Right renal pelvis (tissue), 4 donors: ENCODE results near the gene RHOBTB1. TPM values are rescaled to one million over a fixed set of nuclear protein-coding genes. Genes with fewer than 3 reads are reported as not detected.
A peak's percentile ranks its signal among the peaks of the same experiment; 100 is the strongest.
"Not testable (repeated sequence)": the region's sequence is repeated elsewhere in the genome, so short reads cannot be mapped to it uniquely, and the experiment has no call there.

Experiments
- DNase-seq, 4 donors: peaks; one replicate each; pipeline ENCODE4 v3.0.0-alpha.2; 2013; ENCODE audit warnings: low read depth in 4 of 4, low spot score in 3 of 4, missing footprints in 1 of 4
- polyA plus RNA-seq, 4 donors: library from polyadenylated mRNA; unstranded; fragments of 120-200 nt; gene quantifications; one replicate each; pipeline ENCODE4 v1.2.1, GENCODE V29; 2013; ENCODE audit not compliant: insufficient read length in 4 of 4

Gene RHOBTB1
- polyA plus RNA-seq, 4 donors: 69.5 to 88.3 (median 79.2) TPM

- no peak for DNase-seq
These were observed 73.2 kb downstream of the RHOBTB1 start for GRCh38 chr10:60870803-60871202.

- no peak for DNase-seq
These were observed 73.6 kb downstream of the RHOBTB1 start for GRCh38 chr10:60870416-60870728.

GRCh38 chr10:60869652-60870415 is 74.2 kb downstream of the RHOBTB1 start:
- DNase-seq: no peak

GRCh38 chr10:60868946-60869345 is 75.0 kb downstream of the RHOBTB1 start:
- DNase-seq: no peak

DNA sequence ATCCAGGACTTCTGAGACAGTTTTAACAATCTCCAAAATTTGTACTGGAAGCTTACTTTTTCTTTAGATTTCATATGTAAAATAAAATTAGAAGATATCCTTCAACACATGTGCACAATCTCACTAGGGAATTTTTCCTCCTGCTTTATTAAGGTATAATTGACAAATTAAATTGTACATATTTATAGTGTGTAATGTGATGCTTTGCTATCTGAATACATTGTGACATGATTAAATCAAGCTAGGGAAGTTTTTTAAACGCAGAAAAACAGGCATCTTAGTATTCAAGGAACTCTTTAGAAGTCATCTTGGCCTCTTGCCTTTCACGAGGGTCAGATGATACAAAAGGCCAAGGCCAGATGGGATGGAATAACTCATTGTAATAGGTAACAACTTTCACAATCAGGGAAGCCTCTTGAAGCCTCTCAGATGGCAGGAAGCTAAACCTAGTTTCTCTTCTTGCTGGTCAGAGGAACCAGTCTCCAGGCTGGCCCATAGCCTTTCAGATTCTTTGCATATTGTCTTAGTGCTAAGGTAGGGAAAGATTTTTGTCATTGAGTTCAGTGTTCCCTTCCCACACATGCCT is 78.7 kb downstream of the RHOBTB1 start:
- DNase-seq: no peak

DNA sequence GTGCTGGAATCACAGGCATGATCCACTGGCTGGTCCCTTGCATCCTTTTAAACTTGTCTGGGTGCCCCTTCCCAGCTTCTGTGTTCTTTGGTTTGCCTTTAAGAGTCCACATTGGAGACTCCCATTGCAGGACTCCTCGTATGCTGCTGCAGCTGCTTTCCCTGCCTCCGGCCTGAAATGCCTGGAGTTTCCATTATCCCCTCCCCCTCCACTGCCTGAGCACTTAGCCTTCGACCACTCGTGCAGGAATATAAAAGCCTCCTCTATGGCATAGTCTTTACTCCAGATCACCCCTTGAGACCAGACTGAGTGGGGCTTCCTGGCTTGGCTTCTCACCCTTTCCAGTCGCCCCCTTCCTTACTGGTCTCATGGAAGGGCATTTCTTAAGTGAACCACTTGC is 80.2 kb downstream of the RHOBTB1 start:
- no peak for DNase-seq

DNA sequence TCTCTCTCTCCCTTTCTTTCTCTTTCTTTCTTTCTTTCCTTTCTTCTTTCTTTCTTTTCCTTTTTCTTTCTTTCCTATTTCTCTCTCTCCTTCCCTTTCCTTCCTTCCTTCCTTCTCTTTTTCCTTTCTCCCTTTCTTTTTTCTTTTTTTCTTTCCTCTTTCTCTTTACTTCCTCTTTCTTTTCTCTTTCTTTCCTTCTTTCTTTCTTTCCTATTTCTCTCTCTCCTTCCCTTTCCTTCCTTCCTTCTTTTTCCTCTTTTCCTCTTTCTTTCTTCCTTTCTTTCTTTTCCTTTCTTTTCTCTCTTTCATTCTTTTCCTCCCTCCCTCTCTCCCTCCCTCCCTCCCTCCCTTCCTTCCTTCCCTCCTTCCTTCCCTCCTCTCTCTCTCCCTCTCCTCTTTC is 81.5 kb downstream of the RHOBTB1 start:
- no peak for DNase-seq

- DNase-seq: no peak
These were observed 87.6 kb downstream of the RHOBTB1 start for GRCh38 chr10:60856405-60856804.

DNA sequence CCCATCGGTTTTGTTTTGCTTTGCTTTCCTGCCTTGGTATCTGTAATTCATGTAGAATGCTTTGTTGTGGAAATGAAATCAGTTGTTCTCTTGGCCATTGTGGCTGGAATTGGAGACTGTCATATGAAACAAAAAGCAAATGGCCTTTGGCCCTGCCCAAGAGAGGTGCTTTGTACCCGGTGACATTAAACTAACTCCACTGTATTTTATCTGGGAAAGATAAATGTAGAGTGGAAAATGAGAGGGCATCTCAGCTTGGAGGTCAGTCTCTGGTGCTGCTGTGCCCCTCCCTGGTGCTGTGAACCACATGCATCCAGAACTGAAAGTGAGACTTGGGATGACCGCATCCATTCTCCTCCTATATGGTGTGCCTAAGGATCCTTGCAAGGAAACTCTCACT is 90.3 kb downstream of the RHOBTB1 start:
- no peak for DNase-seq

GRCh38 chr10:60853107-60853506 is 90.9 kb downstream of the RHOBTB1 start:
- no peak for DNase-seq

DNA sequence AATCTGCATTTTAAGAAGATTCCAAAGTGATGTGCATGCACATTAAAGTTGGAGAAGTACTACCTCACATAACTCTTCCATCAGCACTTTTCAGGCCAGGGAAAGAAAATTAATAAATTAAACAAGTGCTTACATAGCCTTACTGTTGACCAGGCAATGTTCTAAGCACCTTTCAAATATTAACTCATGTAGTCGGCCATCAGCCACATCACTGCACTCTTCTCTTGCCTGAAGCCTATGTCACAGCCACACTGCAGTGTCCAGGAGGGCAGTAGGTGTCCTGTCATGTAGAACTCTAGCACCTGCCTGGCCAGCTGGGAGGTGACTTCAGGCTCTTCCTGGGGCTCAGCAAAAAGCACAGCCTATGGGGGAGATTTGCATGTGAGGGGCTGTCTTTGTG is 94.2 kb downstream of the RHOBTB1 start:
- no peak for DNase-seq

GRCh38 chr10:60849217-60849616 is 94.8 kb downstream of the RHOBTB1 start:
- DNase-seq: no peak

DNA sequence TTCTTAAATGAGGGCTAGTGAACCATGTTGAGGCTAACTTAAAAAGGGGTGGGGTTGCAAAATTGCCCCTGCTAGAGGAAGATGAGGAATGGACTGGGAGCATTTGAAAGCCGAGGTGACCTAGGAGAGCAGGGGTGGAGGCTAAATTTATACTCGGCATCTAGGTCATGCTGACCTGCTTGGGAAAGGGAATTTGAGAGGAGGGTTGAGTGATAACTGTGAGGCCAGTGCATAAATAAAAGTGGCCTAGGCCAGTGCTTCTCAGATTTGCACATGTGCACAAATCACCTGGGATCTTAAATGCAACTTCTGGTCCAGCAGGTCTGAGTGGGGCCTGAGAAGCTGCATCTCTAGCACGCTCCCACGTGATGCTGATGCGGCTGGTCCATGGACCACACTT is 95.3 kb downstream of the RHOBTB1 start:
- DNase-seq: no peak

DNA sequence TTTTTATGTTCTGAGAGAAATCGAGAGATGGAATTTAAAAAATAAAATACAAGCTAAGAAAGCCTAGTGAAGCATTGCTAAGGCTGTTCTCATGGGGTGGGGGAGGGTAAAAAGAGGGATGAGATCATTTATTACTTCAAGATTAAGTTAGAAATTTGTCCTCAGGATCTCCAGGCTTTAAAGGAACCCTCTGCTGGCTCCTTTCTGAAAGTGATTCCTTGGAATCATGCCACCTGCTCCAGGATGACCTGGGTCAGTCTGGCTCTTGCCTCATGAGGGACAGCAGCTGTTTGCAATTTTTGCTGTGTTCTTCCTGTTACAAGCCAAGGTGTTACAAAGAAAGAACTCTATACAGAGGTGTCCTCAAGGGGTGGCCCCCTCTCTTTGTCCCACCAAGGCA is 95.9 kb downstream of the RHOBTB1 start:
- peak in 1 of 4 donors; percentile 35 for DNase-seq

DNA sequence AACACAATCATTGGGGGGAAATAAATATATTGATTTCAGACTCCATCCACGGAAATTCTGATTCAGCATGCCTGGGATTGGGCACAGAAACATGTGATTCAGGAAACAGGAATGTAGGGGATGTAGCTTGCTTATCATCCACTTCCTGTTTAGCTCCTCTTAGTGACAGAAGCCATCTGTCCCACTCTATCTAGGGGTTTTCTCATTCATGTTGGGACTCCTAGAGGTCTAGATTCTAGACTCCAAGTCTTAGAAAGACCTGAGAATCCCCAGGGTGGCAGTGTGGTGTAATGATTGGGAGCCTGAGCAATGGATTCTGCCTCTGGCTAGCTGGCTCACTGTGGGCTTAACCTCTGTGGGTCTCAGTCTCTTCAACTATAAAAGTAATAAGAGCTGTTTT is 97.8 kb downstream of the RHOBTB1 start:
- DNase-seq: no peak

GRCh38 chr10:60845038-60845437 is 98.9 kb downstream of the RHOBTB1 start:
- no peak for DNase-seq

DNA sequence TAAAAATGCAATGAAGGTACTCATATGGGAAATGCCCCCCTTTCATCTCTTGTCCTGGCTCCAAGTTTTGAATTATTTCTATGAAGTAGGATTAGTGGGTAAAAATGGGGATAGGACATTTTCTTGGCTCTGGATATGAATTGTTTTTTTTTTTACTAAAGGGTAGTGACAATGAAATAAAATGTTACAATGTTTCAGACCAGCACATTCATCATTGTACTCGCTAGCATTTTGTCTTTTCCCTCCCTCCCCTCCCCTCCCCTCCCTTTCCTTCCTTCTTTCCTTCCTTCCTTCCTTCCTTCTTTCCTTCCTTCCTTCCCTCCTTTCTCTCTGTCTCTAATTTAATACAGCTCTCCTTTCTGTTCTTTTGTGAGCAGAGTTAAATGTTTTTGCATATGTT is 101.3 kb downstream of the RHOBTB1 start:
- no peak for DNase-seq

- not testable (repeated sequence) for DNase-seq
These were observed 102.8 kb downstream of the RHOBTB1 start for GRCh38 chr10:60841227-60841626.

DNA sequence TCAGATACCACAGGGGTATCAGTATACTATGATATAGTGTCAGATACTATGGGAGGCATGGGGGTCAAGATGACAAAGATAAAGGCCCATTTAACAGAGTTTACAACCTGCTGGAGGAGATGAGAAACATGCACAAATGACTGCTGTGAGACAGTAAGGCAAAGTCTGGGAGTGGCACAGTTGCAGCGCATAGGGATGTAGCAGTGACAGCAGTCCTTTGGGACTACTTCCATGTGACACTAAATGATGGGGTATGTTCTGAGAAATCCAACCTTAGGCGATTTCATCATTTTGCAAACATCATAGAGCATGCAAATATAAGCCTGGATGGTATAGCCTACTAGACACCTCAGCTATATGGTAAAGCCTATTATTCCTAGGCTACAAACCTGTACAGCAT is 108.9 kb downstream of the RHOBTB1 start:
- DNase-seq: no peak

- no peak for DNase-seq
These were observed 109.6 kb downstream of the RHOBTB1 start for GRCh38 chr10:60834401-60834800.

DNA sequence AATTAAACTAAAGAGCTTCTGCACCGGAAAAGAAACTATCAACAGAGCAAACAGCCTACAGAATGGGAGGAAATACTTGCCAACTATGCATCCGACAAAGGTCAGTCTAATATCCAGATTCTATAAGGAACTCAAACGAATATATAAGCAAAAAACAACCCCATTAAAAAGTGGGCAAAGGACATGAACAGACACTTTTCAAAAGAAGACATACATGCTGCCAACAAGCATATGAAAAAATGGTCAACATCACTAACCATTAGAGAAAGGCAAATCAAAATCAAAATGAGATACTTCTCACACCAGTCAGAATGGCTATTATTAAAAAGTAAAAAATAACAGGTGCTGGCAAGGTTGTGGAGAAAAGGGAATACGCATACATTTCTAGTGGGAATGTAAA is 111.8 kb downstream of the RHOBTB1 start:
- not testable (repeated sequence) for DNase-seq

DNA sequence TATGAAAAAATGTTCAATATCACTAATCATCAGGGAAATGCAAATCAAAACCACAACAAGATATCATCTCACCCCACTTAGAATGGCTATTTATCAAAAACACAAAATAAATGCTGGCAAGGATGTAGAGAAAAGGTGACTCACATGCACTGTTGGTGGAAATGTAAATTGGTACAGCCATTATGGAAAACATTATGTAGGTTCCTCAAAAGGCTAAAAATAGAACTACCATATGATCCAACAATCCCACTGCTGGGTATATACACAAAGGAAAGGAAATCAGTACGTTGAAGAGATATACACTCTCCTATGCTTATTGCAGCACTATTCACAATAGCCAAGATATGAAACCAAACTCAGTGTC is 115.5 kb downstream of the RHOBTB1 start:
- DNase-seq: no peak
